Activated T-helper 1 cell treated with Interleukin-2 at 50 U/mL for 16 hours (primary cell): Measurements from ENCODE around the gene SLIT3.

ENCODE experiments used
- DNase-seq: peaks from one replicate; pipeline ENCODE4 v3.0.0-alpha.2; 2020; ENCODE audit warnings: low read depth

The SLIT3 gene

DNA sequence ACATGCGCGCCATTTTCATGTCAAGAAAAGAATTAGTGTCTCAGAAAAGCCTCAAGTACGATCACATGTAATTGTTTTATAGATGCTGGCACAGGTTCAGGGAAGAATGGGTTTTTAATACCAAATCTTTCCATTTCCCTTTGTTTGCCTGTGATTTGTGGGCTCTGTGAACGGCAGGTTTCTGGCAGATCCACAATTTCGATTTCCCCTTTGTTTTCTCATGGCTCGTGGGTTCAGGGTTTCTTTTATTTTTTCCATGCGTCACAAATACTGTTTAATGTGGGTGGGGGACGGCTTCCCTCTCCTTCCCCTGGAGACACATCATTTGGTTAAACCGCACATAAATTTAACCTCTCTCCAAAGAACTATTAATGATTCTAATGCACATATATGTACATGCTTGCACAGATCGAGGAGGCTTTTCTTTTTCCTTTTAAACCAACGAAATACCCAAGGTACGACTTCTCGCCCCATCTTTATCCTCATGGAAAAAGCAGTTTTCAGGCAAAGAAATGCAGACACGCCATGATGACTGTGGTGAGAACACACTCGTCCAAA is 195.9 kb downstream of the SLIT3 start:
- DNase-seq, result no peak

DNA sequence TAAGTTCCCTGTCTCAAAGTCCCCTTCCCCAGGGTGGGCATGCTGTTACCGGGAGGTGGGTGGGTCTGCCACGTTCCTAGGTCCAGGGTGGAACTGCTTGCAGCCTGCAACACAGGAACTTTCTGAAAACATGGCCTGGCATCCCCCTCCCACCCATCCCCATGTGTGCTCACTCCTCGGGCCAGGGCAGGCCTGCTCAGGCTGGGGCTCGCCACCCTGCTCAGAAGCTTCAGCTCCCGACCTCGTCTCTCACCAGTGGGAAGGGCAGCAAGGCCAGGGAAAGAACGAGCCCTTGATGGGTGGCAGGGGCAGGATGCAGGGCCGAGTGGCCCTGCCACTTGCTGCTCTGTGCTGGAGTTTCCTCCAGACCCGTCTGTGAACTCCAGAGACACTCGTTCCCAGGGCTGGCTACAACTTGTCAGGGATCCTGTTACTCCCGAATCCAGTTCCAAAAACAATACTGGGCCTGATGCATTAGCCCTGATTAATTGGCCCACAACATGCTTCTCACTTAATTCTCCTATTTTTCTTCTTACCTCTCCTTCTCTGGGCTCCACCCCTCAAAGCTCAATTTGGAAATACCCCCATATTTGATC is 197.3 kb downstream of the SLIT3 start:
- DNase-seq, result no peak

DNA sequence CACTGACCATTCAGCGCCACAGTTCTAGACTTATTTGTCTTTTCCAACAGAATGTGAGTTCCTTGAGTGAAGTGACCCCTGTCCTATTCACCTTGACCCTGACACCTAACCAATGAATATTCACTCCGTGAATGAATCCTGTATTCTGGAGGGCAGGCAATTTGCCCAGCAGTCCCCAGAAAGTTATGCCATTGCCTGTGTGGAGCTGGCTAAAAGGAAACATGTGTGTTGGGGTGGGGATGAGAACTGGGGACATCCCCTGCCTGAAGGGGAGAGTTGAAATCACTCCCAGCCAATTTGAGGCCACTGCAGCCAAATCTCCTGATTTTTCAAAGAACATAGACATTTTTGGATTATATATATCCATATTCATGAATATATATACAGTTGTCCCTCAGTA is 199.0 kb downstream of the SLIT3 start:
- no peak for DNase-seq

DNA sequence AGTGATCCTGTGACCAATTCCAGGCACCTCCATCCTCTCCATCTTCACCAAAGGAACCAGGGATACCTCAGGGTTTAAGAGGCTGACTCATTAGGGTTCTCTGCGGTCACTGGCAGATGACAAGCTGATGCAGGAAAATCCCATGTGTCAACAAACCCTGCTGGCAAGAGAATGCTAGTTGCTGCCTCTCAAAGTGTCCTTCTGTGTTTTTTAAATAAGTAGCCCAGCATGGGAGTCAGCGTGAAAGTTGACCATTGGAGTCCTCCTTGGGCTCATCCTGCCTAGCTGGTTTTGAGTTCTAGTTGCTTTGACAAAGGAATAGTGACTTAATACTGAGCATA is 200.2 kb downstream of the SLIT3 start:
- DNase-seq, result no peak

DNA sequence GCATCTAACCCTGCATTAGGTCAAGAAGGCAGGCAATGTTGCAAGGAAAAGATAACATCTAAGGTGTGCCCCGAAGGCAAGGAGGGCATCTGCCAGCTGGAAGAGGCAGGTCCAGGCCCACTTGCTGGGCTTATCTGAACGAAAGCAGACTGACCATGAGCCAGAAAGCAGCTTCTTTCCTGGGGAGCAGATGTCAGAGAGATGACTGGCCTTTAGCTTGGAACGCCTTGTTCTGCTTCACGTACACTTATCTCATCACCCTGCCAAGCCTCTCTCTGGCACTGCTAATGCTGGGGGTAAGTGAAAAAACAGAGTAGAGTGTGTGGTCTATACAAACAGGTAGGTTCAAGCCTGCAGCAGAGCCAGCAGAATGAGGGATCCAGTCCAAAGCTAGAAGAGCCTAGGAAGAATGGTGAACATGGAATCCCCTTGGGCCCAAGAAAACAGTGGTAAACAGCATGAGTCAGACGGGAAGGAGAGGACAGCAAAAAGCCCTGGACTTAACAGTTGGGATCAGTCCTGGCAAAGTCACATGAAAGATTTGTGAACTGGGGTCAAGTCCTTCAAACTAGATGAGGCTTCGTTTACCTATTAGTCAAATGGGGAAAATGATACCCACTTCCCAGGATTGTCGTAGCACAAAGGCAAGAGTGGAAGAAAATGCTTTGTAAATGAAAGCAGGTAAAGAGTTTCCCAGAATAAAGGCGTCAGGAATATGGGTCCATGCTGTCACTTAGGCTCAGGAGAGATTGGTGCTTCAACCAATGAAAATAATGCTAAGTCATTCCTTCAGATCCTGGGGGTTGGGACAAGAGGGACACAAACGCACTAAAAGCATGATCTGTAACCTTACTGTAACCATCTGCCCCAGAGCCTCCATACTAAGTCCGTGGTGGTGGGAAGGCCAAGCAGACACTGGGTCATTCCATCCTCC is 200.9 kb downstream of the SLIT3 start:
- DNase-seq, result no peak

DNA sequence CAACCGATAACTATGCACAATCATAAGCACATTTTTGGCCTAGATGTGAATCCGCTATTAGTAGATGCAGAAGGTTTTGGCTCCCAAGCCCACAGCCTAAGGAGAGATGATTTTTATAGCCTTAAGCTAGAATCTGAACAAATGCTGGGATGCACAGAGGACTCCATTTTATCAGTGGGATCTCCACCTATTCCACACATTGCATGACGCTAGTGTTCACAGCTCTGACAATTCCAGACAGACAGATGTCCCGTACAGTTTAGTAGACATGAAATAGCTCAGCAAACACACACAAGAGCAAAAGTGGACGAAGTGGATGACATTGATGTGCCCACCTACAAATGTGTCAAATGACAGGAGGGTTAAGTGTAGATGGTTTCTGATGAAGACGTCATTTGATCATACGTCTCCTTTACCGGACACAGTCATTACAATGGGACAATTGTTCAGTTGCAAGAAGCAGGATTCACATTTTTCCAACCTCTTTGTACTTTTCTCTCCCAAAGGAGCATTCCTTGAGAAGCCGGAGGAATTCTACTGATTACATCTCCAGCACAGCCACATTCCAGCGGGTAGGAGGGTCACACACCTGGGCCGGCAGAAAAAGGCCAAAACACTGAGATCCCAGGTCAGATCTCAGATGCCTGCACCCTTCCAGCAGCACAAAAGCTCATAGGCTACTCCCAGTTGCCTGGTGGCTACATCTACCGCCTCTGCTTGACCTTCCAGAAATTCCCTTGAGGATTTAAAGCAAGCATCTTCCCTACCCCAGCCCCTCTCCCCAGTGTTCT is 202.4 kb downstream of the SLIT3 start:
- no peak for DNase-seq

DNA sequence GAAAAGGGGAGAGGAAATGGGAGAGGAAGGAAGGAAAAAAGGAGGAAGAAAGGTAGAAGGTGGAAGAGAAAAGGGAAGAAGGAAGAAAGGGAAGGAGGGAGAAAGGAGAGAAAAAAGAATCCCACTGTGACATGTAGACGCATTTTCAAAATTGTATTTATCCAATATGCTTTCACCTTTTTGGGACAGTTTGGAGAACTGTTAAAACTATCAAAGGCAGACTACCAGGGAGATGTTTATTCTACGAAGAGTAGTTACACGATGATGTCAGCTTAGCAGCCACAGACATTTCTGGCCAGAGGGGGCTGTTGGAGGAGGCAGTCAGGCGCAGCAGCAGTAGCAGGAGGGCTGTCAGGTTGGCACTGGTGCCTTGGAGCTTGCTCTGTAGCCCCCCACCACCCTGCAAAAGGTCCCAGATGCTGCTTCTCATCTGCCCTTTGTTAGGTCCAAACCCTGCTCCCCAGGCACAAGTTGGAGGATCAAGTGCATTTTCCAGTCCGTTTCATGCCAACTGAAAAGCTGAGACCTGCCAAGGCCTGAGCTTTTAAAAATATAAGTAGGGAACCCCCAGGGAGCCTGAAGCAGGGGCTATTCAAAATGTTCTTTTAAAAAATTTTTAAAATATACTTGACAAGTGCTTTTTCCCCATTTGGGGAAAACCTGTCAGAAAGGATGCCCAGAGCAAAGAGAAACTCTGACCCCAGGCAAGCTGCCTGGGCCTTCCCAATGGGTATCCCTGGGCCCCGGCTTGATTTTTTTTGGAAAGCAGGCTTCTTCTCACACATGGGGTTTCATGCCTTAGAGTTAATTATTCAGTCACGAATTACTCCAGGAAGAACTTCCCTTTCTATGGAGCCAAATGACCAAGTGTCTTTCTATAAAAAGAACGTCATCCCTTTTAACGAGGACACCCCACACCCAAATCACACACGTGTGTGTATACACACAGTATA is 203.3 kb downstream of the SLIT3 start:
- no peak for DNase-seq

DNA sequence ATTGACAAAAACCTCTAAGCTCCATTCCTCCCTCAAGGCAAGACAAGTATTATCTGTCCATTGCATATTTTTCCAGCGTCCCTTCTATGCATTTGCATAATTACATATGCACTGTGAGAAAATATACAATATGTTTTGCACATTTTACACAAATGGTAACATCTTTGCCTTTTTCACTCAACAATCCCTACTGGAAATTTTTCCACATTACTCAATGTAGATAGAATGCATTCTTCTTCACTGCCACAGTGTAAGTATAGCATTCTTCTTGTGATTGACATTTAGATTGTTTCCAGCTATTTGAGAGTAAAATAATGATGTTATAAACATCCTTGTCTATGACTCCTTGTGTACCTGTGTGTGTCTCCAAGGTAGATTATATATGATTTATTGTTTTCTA is 205.0 kb downstream of the SLIT3 start:
- no peak for DNase-seq

DNA sequence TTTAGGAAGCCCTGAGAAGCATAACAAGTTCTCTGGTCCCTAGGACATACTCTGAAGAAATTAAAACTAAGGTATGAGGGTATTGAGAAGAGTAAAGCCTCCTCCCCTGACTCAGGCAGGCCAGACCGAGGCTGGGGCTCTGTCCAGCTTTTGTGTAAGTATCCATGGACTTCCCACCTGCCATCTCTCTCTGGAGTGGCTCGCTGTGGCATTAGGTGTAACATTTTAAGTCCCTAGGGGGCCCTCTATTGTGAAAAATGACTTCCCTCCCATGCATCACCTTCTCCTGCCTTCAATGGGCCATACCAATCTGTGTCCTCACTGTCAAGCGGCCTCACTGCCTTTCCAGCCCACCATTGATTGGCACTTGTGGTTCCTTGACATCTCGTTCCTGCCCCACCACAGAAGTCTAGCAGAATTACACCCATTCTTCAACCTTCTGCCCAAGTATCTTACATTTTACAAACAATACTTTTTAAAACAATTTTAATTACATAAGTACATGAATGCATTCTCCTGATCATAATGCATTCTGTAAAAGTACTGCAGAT is 205.5 kb downstream of the SLIT3 start:
- DNase-seq, result no peak

DNA sequence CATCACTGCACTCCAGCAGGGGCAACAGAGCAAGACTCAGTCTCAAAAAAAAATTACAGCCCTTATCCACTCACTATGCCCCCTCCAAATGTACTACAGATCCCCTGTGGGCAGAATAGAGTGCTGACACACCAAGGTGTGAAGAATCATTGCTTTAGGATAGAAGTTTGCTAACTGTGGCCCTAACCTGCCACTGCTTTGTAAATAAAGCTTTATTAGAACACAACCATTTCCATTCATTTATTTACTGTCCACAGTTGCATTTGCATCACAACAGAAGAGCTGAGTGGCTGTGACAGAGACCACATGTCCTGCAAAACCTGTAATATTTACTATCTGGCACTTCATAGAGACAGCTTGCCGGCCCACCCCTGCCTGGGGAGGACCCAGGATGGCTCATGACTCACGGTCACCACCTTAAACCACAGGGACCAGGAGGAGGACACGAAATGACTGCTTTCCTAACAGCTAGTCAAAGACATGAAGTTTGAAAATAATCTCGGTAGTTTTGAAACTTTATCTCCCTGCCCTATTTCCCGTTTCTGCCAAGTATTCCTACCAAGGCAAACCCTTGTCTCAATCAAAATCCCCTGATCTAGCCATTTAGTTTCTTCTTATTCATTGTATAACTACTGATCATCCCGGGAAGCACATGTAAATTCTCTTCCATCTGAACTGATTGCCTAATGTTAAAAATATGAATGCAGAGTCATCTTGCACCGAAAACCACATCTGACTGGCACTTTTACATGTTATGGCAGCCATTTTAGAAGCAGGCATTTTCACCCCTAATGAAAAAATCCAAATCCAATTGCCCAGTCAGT is 206.1 kb downstream of the SLIT3 start:
- no peak for DNase-seq

DNA sequence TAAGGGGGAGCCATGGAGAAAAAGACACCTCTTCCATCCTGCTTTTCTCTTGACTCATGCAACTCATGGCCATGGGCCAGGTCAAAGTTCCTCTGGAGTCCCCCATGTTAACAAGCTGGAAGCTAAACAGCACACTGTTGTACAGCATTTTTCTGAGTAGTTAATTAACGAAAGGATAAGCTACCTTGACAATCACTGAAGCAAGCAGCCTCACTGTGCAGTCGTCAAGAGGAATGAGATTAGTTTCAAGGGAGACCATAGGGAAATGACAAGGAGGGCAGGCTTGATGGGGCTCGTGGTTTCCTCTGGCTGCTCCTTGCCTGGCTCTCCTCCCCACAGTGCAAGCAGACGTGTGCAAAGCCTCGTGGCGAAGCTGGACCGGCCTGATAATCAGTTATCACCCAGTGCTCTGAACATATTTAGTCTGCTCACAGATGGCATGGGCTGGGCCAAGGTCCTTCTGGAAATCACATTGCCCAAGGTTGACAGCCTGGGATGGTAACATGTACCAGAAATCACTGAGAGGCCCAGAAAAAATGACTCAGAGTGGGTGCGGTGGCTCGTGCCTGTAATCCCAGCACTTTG is 209.5 kb downstream of the SLIT3 start:
- DNase-seq, result no peak

DNA sequence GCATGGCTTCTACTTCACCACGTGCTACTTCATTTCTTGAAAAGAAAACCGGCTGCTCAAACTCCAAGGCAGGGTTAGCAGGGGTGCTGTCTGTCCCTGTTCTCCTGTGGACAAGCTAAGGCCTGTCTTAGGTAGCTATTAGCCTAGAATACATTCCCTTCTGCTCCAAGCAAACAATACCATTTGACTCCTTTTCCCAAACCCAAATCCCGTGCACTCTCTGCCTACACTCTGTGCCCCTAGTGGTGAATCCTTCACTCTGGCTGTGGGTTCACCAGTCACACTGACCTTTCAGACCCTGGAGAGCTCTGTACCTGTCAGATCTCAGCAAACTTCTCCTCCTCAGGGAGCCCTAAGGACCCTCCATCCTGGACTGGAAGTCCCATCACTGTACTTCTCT is 211.6 kb downstream of the SLIT3 start:
- no peak for DNase-seq

DNA sequence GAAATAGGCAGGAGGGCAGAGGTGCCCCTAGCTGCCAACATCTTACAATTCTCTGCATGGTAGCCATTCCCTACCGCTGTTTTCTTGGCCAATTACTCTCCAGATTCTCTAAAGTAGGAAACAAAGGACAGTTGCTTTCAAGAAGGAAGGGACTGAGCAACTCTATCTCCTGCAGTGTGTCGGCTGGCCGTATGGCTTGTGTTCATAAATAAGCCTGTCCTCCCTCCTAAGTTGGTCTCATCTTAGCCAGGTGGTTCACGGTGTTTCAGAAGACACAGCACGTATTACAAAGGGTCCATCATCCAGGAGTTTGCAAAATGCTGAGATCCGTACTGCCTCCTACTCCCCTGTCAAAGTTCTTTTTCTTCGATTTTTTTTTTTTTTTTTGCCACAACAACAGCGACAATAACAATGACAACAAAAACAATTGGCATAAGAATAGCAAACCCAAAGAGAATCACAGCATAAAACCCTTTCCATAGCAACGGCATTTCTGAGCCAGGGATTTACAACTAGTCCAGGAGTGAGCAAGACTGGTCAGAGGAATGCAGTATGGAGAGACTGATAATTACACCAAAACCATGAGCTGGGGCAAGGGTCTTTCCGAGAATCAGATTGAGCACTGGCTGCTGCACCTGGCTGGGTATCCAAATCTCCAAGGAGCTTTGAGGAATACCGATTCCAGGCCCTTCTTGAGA is 212.8 kb downstream of the SLIT3 start:
- no peak for DNase-seq

DNA sequence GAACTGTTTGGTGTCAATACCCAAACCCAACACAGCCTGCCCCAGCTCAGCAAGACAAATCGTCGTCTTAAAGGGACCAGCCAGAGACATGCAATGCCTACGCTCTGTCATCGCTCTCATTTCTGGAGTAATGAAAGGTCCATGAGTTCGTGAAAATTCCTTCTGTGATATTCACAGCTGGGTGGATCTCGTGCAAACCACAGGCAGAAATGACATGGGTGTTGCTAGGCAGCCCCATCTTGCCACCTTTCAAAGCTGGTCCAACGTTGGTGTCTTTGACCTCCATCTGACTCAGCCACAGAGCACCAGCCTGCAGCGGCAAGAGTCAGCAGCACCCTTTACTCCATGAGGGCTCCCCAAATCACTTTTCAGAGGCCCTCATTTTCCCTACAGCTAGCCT is 215.3 kb downstream of the SLIT3 start:
- DNase-seq, result no peak

DNA sequence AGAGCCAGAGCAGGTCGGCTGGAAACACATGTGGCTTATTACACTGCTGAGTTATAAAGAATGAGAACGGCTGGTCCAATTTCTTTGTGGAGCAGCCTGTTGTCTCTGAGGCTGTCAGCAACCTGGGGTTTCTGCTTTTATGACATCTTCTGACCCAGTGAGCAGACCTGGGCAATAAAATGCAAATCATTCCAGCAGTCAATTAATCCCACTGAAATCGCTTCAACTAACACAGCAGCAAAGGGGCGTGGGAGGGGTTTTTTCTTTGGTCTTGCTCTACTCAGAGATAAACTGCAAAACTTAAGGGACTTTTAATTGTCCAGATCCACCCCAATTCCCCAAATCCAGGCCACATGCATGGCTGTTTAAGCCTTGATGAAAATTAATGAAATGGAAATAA is 215.7 kb downstream of the SLIT3 start:
- DNase-seq, result no peak

DNA sequence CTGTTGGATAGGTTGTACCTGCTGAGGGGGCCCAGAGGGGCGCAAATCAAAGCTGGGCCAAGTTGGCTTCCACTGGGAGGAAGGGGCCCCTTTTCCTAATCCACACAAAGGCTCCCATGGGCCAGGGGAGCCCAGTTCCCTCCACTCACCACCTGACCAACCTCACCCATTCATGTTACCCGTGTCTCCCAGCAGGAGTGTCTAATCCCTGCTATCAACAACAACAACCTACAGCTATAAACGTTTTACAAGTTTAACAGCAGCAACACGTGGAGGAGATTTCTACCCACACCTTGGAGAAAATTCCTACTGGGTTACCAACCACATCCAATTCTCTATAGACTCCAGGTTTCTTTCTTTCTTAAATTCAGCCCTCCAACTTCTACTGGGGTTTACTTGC is 216.2 kb downstream of the SLIT3 start:
- DNase-seq, result no peak

DNA sequence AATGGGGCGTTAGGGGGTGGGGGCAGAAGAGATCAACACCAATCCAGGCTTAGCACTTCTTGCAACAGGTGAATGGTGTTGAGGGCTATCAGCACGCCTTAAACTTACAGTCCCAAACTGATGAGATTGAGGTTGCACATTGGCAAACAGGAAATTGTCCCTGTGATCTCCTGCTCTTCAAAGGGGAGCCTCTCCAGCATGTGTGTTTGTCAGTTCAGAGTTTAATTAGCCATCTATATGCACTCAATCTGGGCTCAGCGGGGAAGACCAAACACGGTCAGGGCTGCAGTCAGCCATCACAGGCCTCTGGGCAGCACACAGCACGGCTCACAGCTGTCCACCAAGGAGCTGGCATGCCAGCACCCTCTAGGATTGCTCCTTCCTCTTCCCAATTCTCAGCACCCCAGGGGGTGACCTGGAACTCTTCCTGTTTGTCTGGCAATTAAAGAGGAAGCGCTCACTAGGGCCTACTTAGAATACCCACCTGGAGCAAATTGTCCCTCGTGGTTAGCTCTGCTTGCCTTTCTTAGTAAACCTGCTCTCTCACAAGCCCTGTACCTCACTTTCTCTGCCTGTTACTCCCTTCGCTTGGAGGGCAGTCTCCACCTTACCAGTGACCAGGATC is 217.4 kb downstream of the SLIT3 start:
- no peak for DNase-seq

DNA sequence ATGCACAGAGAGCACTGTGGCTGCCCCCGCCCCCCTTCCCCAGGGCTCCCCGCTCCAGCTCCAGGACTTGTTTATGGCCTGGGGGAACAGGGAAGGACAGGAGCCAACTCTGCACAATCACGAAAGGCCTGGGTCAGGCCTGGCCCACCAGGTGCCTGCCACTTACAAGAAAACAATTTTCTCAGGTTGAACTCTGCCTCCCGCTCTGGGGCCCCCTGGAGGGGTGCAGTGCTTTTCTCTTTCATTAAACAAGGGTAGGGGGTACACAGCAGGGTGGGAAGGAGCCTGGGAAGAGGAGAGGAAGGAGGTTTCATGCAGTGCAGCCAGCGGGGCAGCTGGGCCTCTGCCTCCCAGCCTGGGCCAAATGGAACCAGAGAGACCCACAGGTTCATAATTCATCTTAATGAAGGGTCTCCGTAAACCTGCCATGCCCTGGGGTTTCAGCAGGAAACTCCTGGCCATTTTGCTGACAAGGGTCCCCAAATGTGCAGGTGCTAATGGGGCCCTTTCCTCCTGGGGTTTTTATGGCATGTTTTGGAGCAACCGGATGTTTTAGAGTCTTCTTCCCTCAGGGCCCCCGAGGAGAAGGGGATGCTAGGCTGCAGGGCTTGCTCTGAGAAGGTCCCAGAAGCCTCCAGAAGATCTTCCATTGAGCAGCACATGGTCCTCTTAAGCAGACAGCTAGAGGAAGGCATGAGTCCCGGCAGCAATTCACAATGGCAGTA is 219.8 kb downstream of the SLIT3 start:
- DNase-seq, result no peak
